ENCODE data around the gene BMAL1.

Gene BMAL1

GRCh38 chr11:13262096-13262495, 15.5 kb upstream of the BMAL1 start:
- DNase-seq = no peak
- no peak overlapping the region for H3K27ac Mint-ChIP-seq
- H3K27me3 Mint-ChIP-seq (ENCODE audit: low read depth, poor library complexity) = peaks cover 26% of the 10 kb centered on the region
- no peaks in the 10 kb centered on the region for H3K9me3 Mint-ChIP-seq
- no peak for TF ChIP-seq CTCF (IDR thresholded peaks at IDR 0.05)
- H3K4me1 Mint-ChIP-seq = peaks cover 32% of the 10 kb centered on the region
- H3K36me3 Mint-ChIP-seq (ENCODE audit: low read depth) = no peaks in the 10 kb centered on the region
- H3K4me3 Mint-ChIP-seq = no peak overlapping the region

GRCh38 chr11:13268791-13269190, 8.8 kb upstream of the BMAL1 start:
- Mint-ChIP-seq H3K9me3 (no peaks in the 10 kb centered on the region), H3K4me3 (no peak overlapping the region), H3K27ac (no peak overlapping the region), H3K27me3 (ENCODE audit: low read depth, poor library complexity) (peaks cover 72% of the 10 kb centered on the region), H3K36me3 (ENCODE audit: low read depth) (no peaks in the 10 kb centered on the region), H3K4me1 (peaks cover 16% of the 10 kb centered on the region)
- no peak for TF ChIP-seq CTCF (IDR thresholded peaks at IDR 0.05)
- no peak for DNase-seq

GRCh38 chr11:13269775-13270174, 7.8 kb upstream of the BMAL1 start:
- H3K4me1 Mint-ChIP-seq = peaks cover 12% of the 10 kb centered on the region
- DNase-seq = no peak
- H3K27me3 Mint-ChIP-seq (ENCODE audit: low read depth, poor library complexity) = peaks cover 73% of the 10 kb centered on the region
- no peak overlapping the region for H3K27ac Mint-ChIP-seq
- no peak for TF ChIP-seq CTCF (IDR thresholded peaks at IDR 0.05)
- no peak overlapping the region for H3K4me3 Mint-ChIP-seq
- no peaks in the 10 kb centered on the region for H3K36me3 Mint-ChIP-seq (ENCODE audit: low read depth)
- no peaks in the 10 kb centered on the region for H3K9me3 Mint-ChIP-seq

DNA sequence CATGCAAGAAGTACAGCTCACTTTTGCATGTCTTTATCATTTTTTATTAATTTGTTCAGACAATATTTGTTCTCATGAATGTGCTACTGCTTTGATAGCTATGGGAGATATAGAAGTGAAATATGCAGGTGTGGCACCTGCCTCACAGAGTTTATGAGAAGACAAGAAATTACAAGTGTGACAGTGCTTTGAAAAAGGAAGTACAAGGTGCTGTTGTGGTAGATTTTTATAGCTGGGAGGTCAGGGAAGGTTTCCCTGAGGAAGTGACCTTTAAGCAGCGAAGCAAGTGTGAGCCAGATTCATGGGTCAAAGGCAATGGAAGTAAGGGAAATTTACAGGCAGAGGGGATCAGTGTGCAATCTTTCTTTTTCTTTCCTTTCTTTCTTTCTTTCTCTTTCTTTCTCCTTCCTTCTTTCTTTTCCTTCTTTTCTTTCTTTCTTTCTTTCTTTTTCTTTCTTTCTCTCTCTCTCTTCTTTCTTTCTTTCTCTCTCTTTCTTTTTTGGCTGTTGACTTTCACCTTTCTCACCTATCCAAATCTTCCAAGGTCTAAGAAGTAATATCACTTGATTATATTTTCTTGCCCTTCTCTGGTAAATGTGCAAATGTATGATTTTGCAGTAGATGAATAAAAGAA, 6.4 kb upstream of the BMAL1 start:
- no peak overlapping the region for H3K4me3 Mint-ChIP-seq
- no peak for TF ChIP-seq CTCF (IDR thresholded peaks at IDR 0.05)
- H3K9me3 Mint-ChIP-seq = no peaks in the 10 kb centered on the region
- no peak overlapping the region for H3K27ac Mint-ChIP-seq
- no peaks in the 10 kb centered on the region for H3K36me3 Mint-ChIP-seq (ENCODE audit: low read depth)
- H3K4me1 Mint-ChIP-seq = peaks cover 14% of the 10 kb centered on the region
- no peak for DNase-seq
- H3K27me3 Mint-ChIP-seq (ENCODE audit: low read depth, poor library complexity) = peaks cover 87% of the 10 kb centered on the region

DNA sequence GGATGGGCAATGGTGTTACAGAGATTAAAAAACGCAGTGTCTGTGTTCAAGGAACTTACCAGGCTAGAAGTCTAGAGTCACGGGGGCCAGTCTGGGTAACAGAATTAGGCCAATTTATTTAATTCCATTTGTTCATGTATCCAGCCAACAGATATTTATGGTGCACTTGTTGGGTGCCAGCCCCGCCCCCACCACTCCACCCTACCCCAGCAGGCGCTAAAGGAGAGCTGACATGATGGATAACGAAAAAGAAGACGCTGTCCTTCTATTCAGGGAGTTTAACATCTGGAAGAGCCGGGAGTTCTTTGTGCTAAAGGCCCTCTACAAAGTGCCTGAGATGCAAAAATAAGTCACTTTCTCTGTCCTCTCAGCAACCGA, 1.1 kb upstream of the BMAL1 start:
- TF ChIP-seq CTCF (IDR thresholded peaks at IDR 0.05) = no peak
- H3K27me3 Mint-ChIP-seq (ENCODE audit: low read depth, poor library complexity) = peaks cover 89% of the 10 kb centered on the region
- peak; percentile 9 for DNase-seq
- H3K27ac Mint-ChIP-seq = no peak overlapping the region
- H3K4me3 Mint-ChIP-seq = peak overlapping the region; percentile 89
- H3K4me1 Mint-ChIP-seq = peaks cover 22% of the 10 kb centered on the region
- no peaks in the 10 kb centered on the region for H3K9me3 Mint-ChIP-seq
- no peaks in the 10 kb centered on the region for H3K36me3 Mint-ChIP-seq (ENCODE audit: low read depth)
